K562 (cell line): Measurements from ENCODE around the gene ERGIC1. TPM values are rescaled to one million over a fixed set of nuclear protein-coding genes. Genes with fewer than 3 reads are reported as not detected.

Source experiments
- ATAC-seq: fragments of 200-7000 bp; cut with Tn5 transposase; 3 replicates; pipeline ENCODE4 v1.9.1; 2020; ENCODE audit warnings: moderate library complexity
- BruUV-seq: library from RNA; stranded (reverse); fragments of 400-500 nt; replicated peaks from 2 replicates; lab custom pipeline; 2021; lab: Mats Ljungman, UMichigan
- CTCF ChIA-PET: fragments of 300-600 bp; formaldehyde crosslinking; extraction: SDS; loops from one replicate; lab custom pipeline; 2021; ENCODE audit warnings: low intra/inter-chr PET ratio; lab: Yijun Ruan, JAX
- POLR2A ChIA-PET: fragments of 300-600, 350-650 bp; sonication (Branson Sonifier 250); formaldehyde crosslinking; extraction: SDS; loops from one replicate; lab custom pipeline; 2021; ENCODE audit warnings: antibody characterized with exemption, inconsistent platforms; lab: Yijun Ruan, JAX
- DNase-seq, 4 experiments: peaks; one replicate each; pipeline versions ENCODE4 v3.0.0 to v3.0.0-alpha.2; 2011 to 2018; ENCODE audit warnings: low spot score in 3 of 4, mixed read lengths in 3 of 4; ENCODE audit errors: extremely low read depth in 1 of 4
- FAIRE-seq: peaks from 2 replicates; lab custom pipeline; 2011; peaks lifted over from hg19 to GRCh38; lab: Jason Lieb, UNC
- H2AFZ ChIP-seq: 2 replicates; pipeline ENCODE4 v1.6.0; 2011; ENCODE audit warnings: low read depth, low read length, control low read depth, inconsistent platforms
- H3K27ac ChIP-seq: fragments of 200-600 bp; 3 replicates; pipeline ENCODE4 v1.8.0; 2011; ENCODE audit warnings: low read depth, mild to moderate bottlenecking, control low read depth, inconsistent platforms, low read length, moderate library complexity, mixed read lengths; ENCODE audit errors: extremely low read depth
- H3K27me3 ChIP-seq, 2 experiments: fragments of 300-600 bp in 1 of 2; 2 replicates in 1 of 2; 3 replicates in 1 of 2; pipeline versions ENCODE4 v1.6.0 to v1.8.0; 2011; ENCODE audit warnings: inconsistent platforms in 2 of 2, low read length in 2 of 2, mild to moderate bottlenecking in 1 of 2, mixed read lengths in 1 of 2, moderate library complexity in 1 of 2; ENCODE audit not compliant: control insufficient read depth in 2 of 2, insufficient read depth in 2 of 2
- H3K36me3 ChIP-seq: fragments of 300-600 bp; 3 replicates; pipeline ENCODE4 v1.8.0; 2011; ENCODE audit warnings: mild to moderate bottlenecking, low read length, inconsistent platforms; ENCODE audit not compliant: control insufficient read depth, insufficient read depth
- H3K4me1 ChIP-seq, 2 experiments: fragments of 200-600 bp in 1 of 2; replicated peaks in 1 of 2; 2 replicates in 1 of 2; 3 replicates in 1 of 2; pipeline versions ENCODE4 v1.5.1 to v1.8.0; 2011; ENCODE audit warnings: inconsistent platforms in 2 of 2, low read length in 2 of 2, mild to moderate bottlenecking in 1 of 2, mixed read lengths in 1 of 2, moderate library complexity in 1 of 2; ENCODE audit not compliant: control insufficient read depth in 2 of 2, insufficient read depth in 2 of 2
- H3K4me2 ChIP-seq: 2 replicates; pipeline ENCODE4 v1.6.1; 2011; ENCODE audit warnings: low read length, control low read depth, inconsistent platforms, mixed read lengths; ENCODE audit not compliant: insufficient read depth
- H3K4me3 ChIP-seq: fragments of 200-600 bp; sonication (generic), shearing (Covaris generic); 2 replicates; pipeline ENCODE4 v1.5.1; 2016; ENCODE audit warnings: control low read depth, inconsistent platforms
- H3K79me2 ChIP-seq: fragments of 200-600 bp; 3 replicates; pipeline ENCODE4 v1.8.0; 2011; ENCODE audit warnings: low read length, inconsistent platforms; ENCODE audit not compliant: control insufficient read depth, insufficient read depth
- H3K9ac ChIP-seq, 2 experiments: 2 replicates each; pipeline versions ENCODE4 v1.6.0 to v1.6.1; 2011; ENCODE audit warnings: low read depth in 2 of 2, low read length in 2 of 2, control low read depth in 1 of 2, inconsistent platforms in 1 of 2, mild to moderate bottlenecking in 1 of 2, mixed read lengths in 1 of 2; ENCODE audit not compliant: insufficient read depth in 1 of 2
- H3K9me1 ChIP-seq: one replicate; pipeline ENCODE4 v1.6.0; 2011; ENCODE audit warnings: inconsistent platforms, mild to moderate bottlenecking, low read length, moderate library complexity; ENCODE audit not compliant: control insufficient read depth, insufficient read depth
- H3K9me3 ChIP-seq: replicated peaks from 2 replicates; pipeline ENCODE4 v1.5.1; 2011; ENCODE audit warnings: low read depth, low read length, inconsistent platforms; ENCODE audit not compliant: control insufficient read depth, insufficient read depth
- H4K20me1 ChIP-seq: replicated peaks from 2 replicates; pipeline ENCODE4 v1.6.1; 2011; ENCODE audit warnings: low read length, inconsistent platforms, mixed read lengths; ENCODE audit not compliant: control insufficient read depth, insufficient read depth
- CBX3 ChIP-seq, 2 experiments: IDR thresholded peaks; 1 replicate in 1 of 2; 2 replicates in 1 of 2; pipeline ENCODE4 v1.6.1; 2012; ENCODE audit warnings: inconsistent platforms in 2 of 2, low read length in 2 of 2, borderline replicate concordance in 1 of 2, control low read depth in 1 of 2
- DACH1 ChIP-seq: fragments of 450-650 bp; IDR thresholded peaks from 2 replicates; pipeline ENCODE4 v1.6.1; 2018; ENCODE audit not compliant: partially characterized antibody
- FOXJ2 ChIP-seq: fragments of 200-800 bp; sonication (Bioruptor generic); IDR thresholded peaks from 2 replicates; pipeline ENCODE4 v1.6.1; 2016; ENCODE audit warnings: missing genetic modification characterization, missing compliant biosample characterization
- HMGN3 ChIP-seq: IDR thresholded peaks from 2 replicates; pipeline ENCODE4 v1.6.1; 2011; ENCODE audit warnings: borderline replicate concordance, low read depth, mild to moderate bottlenecking, mixed read lengths, low read length; ENCODE audit not compliant: insufficient read length; ENCODE audit errors: extremely low read depth
- KLF6 ChIP-seq: fragments of 250-450 bp; sonication (Bioruptor Pico); IDR thresholded peaks from 2 replicates; pipeline ENCODE4 v1.4.0; 2020; ENCODE audit warnings: mild to moderate bottlenecking, moderate library complexity, borderline replicate concordance
- MTA1 ChIP-seq: fragments of 450-650 bp; IDR thresholded peaks from 2 replicates; pipeline ENCODE4 v1.6.1; 2017; ENCODE audit warnings: borderline replicate concordance
- NEUROD1 ChIP-seq: fragments of 150-350 bp; IDR thresholded peaks from 2 replicates; pipeline ENCODE4 v1.6.1; 2014; ENCODE audit warnings: borderline replicate concordance, low read length, low read depth; ENCODE audit not compliant: partially characterized antibody
- RBM17 ChIP-seq: fragments of 200-400 bp; formaldehyde crosslinking; IDR thresholded peaks from 2 replicates; pipeline ENCODE4 v1.6.1; 2017; ENCODE audit warnings: low read depth, mild to moderate bottlenecking, low read length, borderline replicate concordance
- TSC22D4 ChIP-seq: fragments of 450-650 bp; IDR thresholded peaks from 2 replicates; pipeline ENCODE4 v1.6.1; 2016; ENCODE audit warnings: missing genetic modification characterization, missing biosample characterization, control low read depth
- XRCC3 ChIP-seq: fragments of 450-650 bp; IDR thresholded peaks from 2 replicates; pipeline ENCODE4 v1.6.1; 2017; ENCODE audit warnings: mild to moderate bottlenecking, moderate library complexity
- ZNF184 ChIP-seq: sonication (generic); formaldehyde crosslinking; IDR thresholded peaks from 2 replicates; pipeline ENCODE4 v1.5.0; 2020; ENCODE audit warnings: missing genetic modification reagents
- ZNF274 ChIP-seq: IDR thresholded peaks from 2 replicates; pipeline ENCODE4 v1.6.1; 2011; ENCODE audit warnings: low read depth, mild to moderate bottlenecking, low read length, moderate library complexity, borderline replicate concordance
- ZNF384 ChIP-seq: IDR thresholded peaks from 2 replicates; pipeline ENCODE4 v1.6.1; 2012; ENCODE audit warnings: low read depth, low read length, improper control_type of control experiment
- ZNF507 ChIP-seq: conservative IDR thresholded peaks from 2 replicates; pipeline ENCODE4 v1.6.1; 2017; ENCODE audit warnings: missing genetic modification characterization, missing compliant biosample characterization
- ZNF696 ChIP-seq: fragments of 250-450 bp; sonication (Bioruptor Pico); conservative IDR thresholded peaks from 2 replicates; pipeline ENCODE4 v1.4.0; 2020; ENCODE audit warnings: mild to moderate bottlenecking, moderate library complexity
- ZNF707 ChIP-seq: fragments of 250-450 bp; sonication (Bioruptor Pico); conservative IDR thresholded peaks from 2 replicates; pipeline ENCODE4 v1.8.0; 2022; ENCODE audit warnings: inconsistent platforms, mild to moderate bottlenecking, moderate library complexity
- WGBS: fragments of 100-300 bp; shearing (Covaris generic); methylation state at CpG from one replicate; pipeline ENCODE4 v1.1.6; 2016; ENCODE audit warnings: low coverage, mixed read lengths; ENCODE audit not compliant: insufficient coverage; ENCODE audit errors: missing lambda C conversion rate; 5-methylcytosine and 5-hydroxymethylcytosine counted together
- in situ Hi-C: fragments of 300-500 bp; cut with MboI; formaldehyde crosslinking; loops from 4 replicates; pipeline ENCODE4 v1.15.0; 2018; ENCODE audit warnings: inconsistent platforms, mixed read lengths
- intact Hi-C: fragments of 100-400 bp; cut with micrococcal nuclease; formaldehyde crosslinking; loops from 2 replicates; pipeline ENCODE4 v1.14.2; 2022
- polyA plus RNA-seq, 8 experiments: library from polyadenylated mRNA; depleted of rRNA in 4 of 8; stranded (reverse) in 5 of 8; unstranded in 3 of 8; fragments of >200 nt; fragmentation: Nextera tagmentation in 2 of 8; fragmentation: Illumina TruSeq in 1 of 8; extraction: Ambion mirVana in 2 of 8; extraction: Trizol in 1 of 8; gene quantifications; 2 replicates each; pipeline versions ENCODE4 v1.2.1 to v1.2.3, GENCODE V29; 2011 to 2014; ENCODE audit warnings: inconsistent platforms in 1 of 8, missing spikeins in 1 of 8
- total RNA-seq, 7 experiments: library from RNA; depleted of rRNA in 6 of 7; stranded (reverse); fragments of >200 nt in 6 of 7; fragmentation: Illumina TruSeq in 2 of 7; extraction: Trizol in 2 of 7; gene quantifications; 2 replicates each; pipeline versions ENCODE4 v1.2.1 to v1.2.3, GENCODE V29; 2011 to 2021; ENCODE audit warnings: low replicate concordance in 1 of 7
- TF ChIP-seq, protein P1 (sequence below): sonication (generic); formaldehyde crosslinking; IDR thresholded peaks from 2 replicates; pipeline ENCODE4 v1.8.0; 2022; ENCODE audit warnings: mild to moderate bottlenecking, low read depth, missing genetic modification reagents
- TF ChIP-seq, protein P2 (sequence below): IDR thresholded peaks from 2 replicates; pipeline ENCODE4 v1.6.1; 2011; ENCODE audit not compliant: insufficient read length; ENCODE audit errors: extremely low read depth
- TF ChIP-seq, protein P3 (sequence below): fragments of 450-650 bp; IDR thresholded peaks from 2 replicates; pipeline ENCODE4 v1.6.1; 2017; ENCODE audit warnings: mild to moderate bottlenecking, moderate library complexity

ERGIC1 gene
- total and polyA plus RNA-seq, 9 of the 15 experiments (the other 6 are each of a cell fraction or from before 2014, with no cell fraction given), result 5.5 to 68.4 (median 36.4) TPM

DNA sequence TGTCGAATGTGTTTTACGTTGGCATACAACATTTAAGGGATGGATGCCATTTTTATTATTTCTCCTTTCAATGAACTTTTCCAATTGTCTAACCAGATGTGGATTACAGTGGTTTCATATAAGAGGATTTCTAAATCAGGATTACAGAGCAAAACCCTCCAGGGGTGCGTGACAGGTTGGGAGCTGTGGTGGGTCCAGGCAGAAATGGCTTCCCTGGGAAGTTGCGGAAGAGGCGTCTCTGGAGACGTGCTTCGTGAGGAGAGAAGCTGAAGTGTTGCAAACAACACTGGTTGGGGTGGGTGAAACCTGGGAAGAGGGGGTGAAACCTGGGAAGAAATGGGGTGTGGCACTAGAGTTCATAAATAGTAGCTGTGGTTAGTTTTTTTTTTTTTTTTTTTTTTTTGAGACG is 120.7 kb downstream of the ERGIC1 start:
- BruUV-seq, result no TSS peak
- no peaks in the 10 kb centered on the region for H4K20me1 ChIP-seq
- in situ Hi-C loops (no loop called here), intact Hi-C loops (no loop called here)
- H3K27me3 ChIP-seq, result 0 out of 5 replicates have a peak, but pooled peaks cover 0 to 2% of the 10 kb centered on the region in 2 experiments
- ChIA-PET POLR2A (interaction anchor here (0.9 kb wide), 1 partner anchor 15 kb away, joined by 3 read pairs; no protein-coding TSS in a partner anchor), CTCF (no interaction called here)
- no peak for ATAC-seq
- H3K9me3 ChIP-seq, result no peaks in the 10 kb centered on the region
- no peak overlapping the region for H3K27ac ChIP-seq
- DNase-seq, result no peak
- no peak overlapping the region for H2AFZ ChIP-seq
- H3K4me3 ChIP-seq, result no peak overlapping the region
- 0 out of 4 replicates have a peak overlapping the region, but pooled peaks of 1 of the 2 experiments have one; percentile 55 for H3K9ac ChIP-seq
- H3K79me2 ChIP-seq, result peaks cover 6% of the 10 kb centered on the region; the same call in 2 of the 3 replicates
- FAIRE-seq, result no peak
- H3K9me1 ChIP-seq, result no peaks in the 10 kb centered on the region
- H3K36me3 ChIP-seq, result peaks cover 2% of the 10 kb centered on the region; the same call in 1 of the 3 replicates
- H3K4me2 ChIP-seq, result peak overlapping the region; percentile 12; the same call in 1 of the 2 replicates
- peaks cover 4 to 7% of the 10 kb centered on the region in 2 experiments; a peak in 3 of 5 replicates for H3K4me1 ChIP-seq
- TF ChIP-seq NEUROD1 (no peak), TSC22D4 (tag) (no peak), HMGN3 (no peak), FOXJ2 (tag) (no peak), XRCC3 (no peak), ZNF184 (no peak), KLF6 (CRISPR knock-in tag) (no peak), ZNF384 (no peak), DACH1 (no peak), ZNF707 (CRISPR knock-in tag) (no peak), ZNF696 (CRISPR knock-in tag) (no peak), ZNF274 (no peak), ZNF507 (tag) (no peak), RBM17 (no peak), MTA1 (no peak), CBX3 (IDR thresholded peaks at IDR 0.05; ENCODE audit: borderline replicate concordance in 1 of 2, low read length in 2 of 2) (no peak)
- TF ChIP-seq, protein P1, sequence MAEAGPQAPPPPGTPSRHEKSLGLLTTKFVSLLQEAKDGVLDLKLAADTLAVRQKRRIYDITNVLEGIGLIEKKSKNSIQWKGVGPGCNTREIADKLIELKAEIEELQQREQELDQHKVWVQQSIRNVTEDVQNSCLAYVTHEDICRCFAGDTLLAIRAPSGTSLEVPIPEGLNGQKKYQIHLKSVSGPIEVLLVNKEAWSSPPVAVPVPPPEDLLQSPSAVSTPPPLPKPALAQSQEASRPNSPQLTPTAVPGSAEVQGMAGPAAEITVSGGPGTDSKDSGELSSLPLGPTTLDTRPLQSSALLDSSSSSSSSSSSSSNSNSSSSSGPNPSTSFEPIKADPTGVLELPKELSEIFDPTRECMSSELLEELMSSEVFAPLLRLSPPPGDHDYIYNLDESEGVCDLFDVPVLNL (CRISPR knock-in tag), result no peak
- TF ChIP-seq, protein P2, sequence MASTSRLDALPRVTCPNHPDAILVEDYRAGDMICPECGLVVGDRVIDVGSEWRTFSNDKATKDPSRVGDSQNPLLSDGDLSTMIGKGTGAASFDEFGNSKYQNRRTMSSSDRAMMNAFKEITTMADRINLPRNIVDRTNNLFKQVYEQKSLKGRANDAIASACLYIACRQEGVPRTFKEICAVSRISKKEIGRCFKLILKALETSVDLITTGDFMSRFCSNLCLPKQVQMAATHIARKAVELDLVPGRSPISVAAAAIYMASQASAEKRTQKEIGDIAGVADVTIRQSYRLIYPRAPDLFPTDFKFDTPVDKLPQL, result no peak
- TF ChIP-seq, protein P3, sequence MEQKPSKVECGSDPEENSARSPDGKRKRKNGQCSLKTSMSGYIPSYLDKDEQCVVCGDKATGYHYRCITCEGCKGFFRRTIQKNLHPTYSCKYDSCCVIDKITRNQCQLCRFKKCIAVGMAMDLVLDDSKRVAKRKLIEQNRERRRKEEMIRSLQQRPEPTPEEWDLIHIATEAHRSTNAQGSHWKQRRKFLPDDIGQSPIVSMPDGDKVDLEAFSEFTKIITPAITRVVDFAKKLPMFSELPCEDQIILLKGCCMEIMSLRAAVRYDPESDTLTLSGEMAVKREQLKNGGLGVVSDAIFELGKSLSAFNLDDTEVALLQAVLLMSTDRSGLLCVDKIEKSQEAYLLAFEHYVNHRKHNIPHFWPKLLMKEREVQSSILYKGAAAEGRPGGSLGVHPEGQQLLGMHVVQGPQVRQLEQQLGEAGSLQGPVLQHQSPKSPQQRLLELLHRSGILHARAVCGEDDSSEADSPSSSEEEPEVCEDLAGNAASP, result no peak
- TF ChIP-seq, all 486 proteins: peak for 0
- WGBS, result 26% methylated on average over 7 of the region's 8 CpGs
